ENCODE measurements around the gene GSTT2B. TPM values are rescaled to one million over a fixed set of nuclear protein-coding genes. Genes with fewer than 3 reads are reported as not detected.
"Not testable (repeated sequence)": the region's sequence is repeated elsewhere in the genome, so short reads cannot be mapped to it uniquely, and the experiment has no call there.

Gene GSTT2B
- total RNA-seq, 1 donor from 2014 or later = 4.9 TPM

GRCh38 chr22:24002272-24002671, 41.3 kb upstream of the GSTT2B start:
- no peaks in the 10 kb centered on the region for H3K4me1 Mint-ChIP-seq (ENCODE audit: low read depth, unreplicated experiment)
- H2AFZ ChIP-seq (ENCODE audit: low read depth, low read length) = no peak overlapping the region
- H3K79me2 ChIP-seq (ENCODE audit: insufficient read depth, low read length) = no peaks in the 10 kb centered on the region
- no peak overlapping the region for H3K4me3 Mint-ChIP-seq (ENCODE audit: unreplicated experiment)
- H3K36me3 ChIP-seq (ENCODE audit: insufficient read depth, low read length) = no peaks in the 10 kb centered on the region
- H3K27me3 Mint-ChIP-seq (ENCODE audit: low read depth, unreplicated experiment) = peaks cover 28% of the 10 kb centered on the region
- H3K4me1 ChIP-seq (ENCODE audit: insufficient read depth, low read length) = no peaks in the 10 kb centered on the region
- no peaks in the 10 kb centered on the region for H4K20me1 ChIP-seq (ENCODE audit: insufficient read depth, low read length)
- no peak for DNase-seq (ENCODE audit: low read depth)
- H3K4me2 ChIP-seq (ENCODE audit: low read length) = no peak overlapping the region
- no peak for TF ChIP-seq CTCF (IDR thresholded peaks at IDR 0.05; ENCODE audit: insufficient read depth, low read depth, low read length)
- TF ChIP-seq EZH2 (IDR thresholded peaks at IDR 0.05; ENCODE audit: insufficient read depth, low read length) = no peak
- H3K9ac ChIP-seq (ENCODE audit: low read length) = no peak overlapping the region
- no peak for FAIRE-seq
- no peaks in the 10 kb centered on the region for H3K9me3 Mint-ChIP-seq (ENCODE audit: unreplicated experiment)
- no peak overlapping the region for H3K4me3 ChIP-seq (ENCODE audit: insufficient read depth, low read depth, low read length)
- no peak overlapping the region for H3K27ac Mint-ChIP-seq (ENCODE audit: unreplicated experiment)
- no peaks in the 10 kb centered on the region for H3K27me3 ChIP-seq (ENCODE audit: insufficient read depth, low read length)
- no peaks in the 10 kb centered on the region for H3K36me3 Mint-ChIP-seq (ENCODE audit: low read depth, unreplicated experiment)
- no peaks in the 10 kb centered on the region for H3K9me3 ChIP-seq (ENCODE audit: insufficient read depth, low read depth, low read length)
- H3K27ac ChIP-seq (ENCODE audit: low read depth, low read length) = no peak overlapping the region

- FAIRE-seq (no peak), DNase-seq (ENCODE audit: low read depth) (no peak)
- H3K9me3 ChIP-seq (ENCODE audit: insufficient read depth, low read depth, low read length) = no peaks in the 10 kb centered on the region
- no peaks in the 10 kb centered on the region for H4K20me1 ChIP-seq (ENCODE audit: insufficient read depth, low read length)
- Mint-ChIP-seq H3K27ac (ENCODE audit: unreplicated experiment) (no peak overlapping the region), H3K9me3 (ENCODE audit: unreplicated experiment) (no peaks in the 10 kb centered on the region), H3K27me3 (ENCODE audit: low read depth, unreplicated experiment) (peaks cover 22% of the 10 kb centered on the region), H3K4me1 (ENCODE audit: low read depth, unreplicated experiment) (no peaks in the 10 kb centered on the region), H3K36me3 (ENCODE audit: low read depth, unreplicated experiment) (no peaks in the 10 kb centered on the region), H3K4me3 (ENCODE audit: unreplicated experiment) (no peak overlapping the region)
- no peak overlapping the region for H3K4me3 ChIP-seq (ENCODE audit: insufficient read depth, low read depth, low read length)
- no peaks in the 10 kb centered on the region for H3K27me3 ChIP-seq (ENCODE audit: insufficient read depth, low read length)
- TF ChIP-seq EZH2 (IDR thresholded peaks at IDR 0.05; ENCODE audit: insufficient read depth, low read length) (no peak), CTCF (IDR thresholded peaks at IDR 0.05; ENCODE audit: insufficient read depth, low read depth, low read length) (no peak)
- no peak overlapping the region for H3K4me2 ChIP-seq (ENCODE audit: low read length)
- no peak overlapping the region for H3K27ac ChIP-seq (ENCODE audit: low read depth, low read length)
- no peak overlapping the region for H2AFZ ChIP-seq (ENCODE audit: low read depth, low read length)
- H3K9ac ChIP-seq (ENCODE audit: low read length) = no peak overlapping the region
- no peaks in the 10 kb centered on the region for H3K79me2 ChIP-seq (ENCODE audit: insufficient read depth, low read length)
- H3K4me1 ChIP-seq (ENCODE audit: insufficient read depth, low read length) = no peaks in the 10 kb centered on the region
- no peaks in the 10 kb centered on the region for H3K36me3 ChIP-seq (ENCODE audit: insufficient read depth, low read length)
Observed at GRCh38 chr22:24001314-24001713, 40.3 kb upstream of the GSTT2B start.

- H3K4me3 Mint-ChIP-seq (ENCODE audit: unreplicated experiment); H3K27ac ChIP-seq (ENCODE audit: low read depth, low read length); H3K4me1 Mint-ChIP-seq (ENCODE audit: low read depth, unreplicated experiment); H3K4me2 ChIP-seq (ENCODE audit: low read length); H3K36me3 Mint-ChIP-seq (ENCODE audit: low read depth, unreplicated experiment); H3K4me3 ChIP-seq (ENCODE audit: insufficient read depth, low read depth, low read length); FAIRE-seq; H2AFZ ChIP-seq (ENCODE audit: low read depth, low read length); H4K20me1 ChIP-seq (ENCODE audit: insufficient read depth, low read length); H3K79me2 ChIP-seq (ENCODE audit: insufficient read depth, low read length); H3K9ac ChIP-seq (ENCODE audit: low read length); H3K9me3 ChIP-seq (ENCODE audit: insufficient read depth, low read depth, low read length); DNase-seq (ENCODE audit: low read depth); H3K4me1 ChIP-seq (ENCODE audit: insufficient read depth, low read length); H3K27me3 ChIP-seq (ENCODE audit: insufficient read depth, low read length); H3K36me3 ChIP-seq (ENCODE audit: insufficient read depth, low read length); H3K9me3 Mint-ChIP-seq (ENCODE audit: unreplicated experiment): not testable (repeated sequence)
- Mint-ChIP-seq H3K27ac (ENCODE audit: unreplicated experiment) (peak overlapping the region; percentile 20), H3K27me3 (ENCODE audit: low read depth, unreplicated experiment) (peaks cover 18% of the 10 kb centered on the region)
Observed at GRCh38 chr22:23999779-24000178, 38.8 kb upstream of the GSTT2B start.
